Measurements from ENCODE around the gene PRR7.

PRR7 gene

GRCh38 chr5:177450667-177451424 is 4.2 kb downstream of the PRR7 start:
- Histone ChIP-seq H3K4me1 (ENCODE audit: control insufficient read depth, insufficient read depth, low read length) (peaks cover 15% of the 10 kb centered on the region), H3K36me3 (ENCODE audit: control insufficient read depth, insufficient read depth, low read length) (no peaks in the 10 kb centered on the region), H3K4me3 (ENCODE audit: low read depth, low read length) (no peak overlapping the region), H3K9ac (ENCODE audit: low read depth, low read length) (no peak overlapping the region), H3K27me3 (ENCODE audit: control insufficient read depth, insufficient read depth, low read length) (peaks cover 18% of the 10 kb centered on the region), H3K9me3 (ENCODE audit: control insufficient read depth, insufficient read depth, low read length) (no peaks in the 10 kb centered on the region)

- peaks cover 8% of the 10 kb centered on the region for H3K4me1 ChIP-seq (ENCODE audit: control insufficient read depth, insufficient read depth, low read length)
- peaks cover 15% of the 10 kb centered on the region for H3K27me3 ChIP-seq (ENCODE audit: control insufficient read depth, insufficient read depth, low read length)
- no peaks in the 10 kb centered on the region for H3K9me3 ChIP-seq (ENCODE audit: control insufficient read depth, insufficient read depth, low read length)
- no peak overlapping the region for H3K9ac ChIP-seq (ENCODE audit: low read depth, low read length)
- no peak overlapping the region for H3K4me3 ChIP-seq (ENCODE audit: low read depth, low read length)
- H3K36me3 ChIP-seq (ENCODE audit: control insufficient read depth, insufficient read depth, low read length) = peaks cover 10% of the 10 kb centered on the region
Observed at GRCh38 chr5:177452688-177453638, 6.3 kb downstream of the PRR7 start.

- Histone ChIP-seq H3K36me3 (ENCODE audit: control insufficient read depth, insufficient read depth, low read length) (peaks cover 20% of the 10 kb centered on the region), H3K27me3 (ENCODE audit: control insufficient read depth, insufficient read depth, low read length) (peaks cover 13% of the 10 kb centered on the region), H3K4me3 (ENCODE audit: low read depth, low read length) (peak overlapping the region; percentile 62), H3K9me3 (ENCODE audit: control insufficient read depth, insufficient read depth, low read length) (no peaks in the 10 kb centered on the region), H3K9ac (ENCODE audit: low read depth, low read length) (peak overlapping the region; percentile 65), H3K4me1 (ENCODE audit: control insufficient read depth, insufficient read depth, low read length) (peaks cover 7% of the 10 kb centered on the region)
Observed at GRCh38 chr5:177453852-177454396, 7.3 kb downstream of the PRR7 start.

- Histone ChIP-seq H3K27me3 (ENCODE audit: control insufficient read depth, insufficient read depth, low read length) (peaks cover 13% of the 10 kb centered on the region), H3K9me3 (ENCODE audit: control insufficient read depth, insufficient read depth, low read length) (no peaks in the 10 kb centered on the region), H3K36me3 (ENCODE audit: control insufficient read depth, insufficient read depth, low read length) (peaks cover 25% of the 10 kb centered on the region), H3K4me3 (ENCODE audit: low read depth, low read length) (peak overlapping the region; percentile 65), H3K4me1 (ENCODE audit: control insufficient read depth, insufficient read depth, low read length) (peaks cover 7% of the 10 kb centered on the region), H3K9ac (ENCODE audit: low read depth, low read length) (peak overlapping the region; percentile 65)
Observed at GRCh38 chr5:177454397-177455035, 7.9 kb downstream of the PRR7 start.

- peak overlapping the region; percentile 65 for H3K4me3 ChIP-seq (ENCODE audit: low read depth, low read length)
- H3K36me3 ChIP-seq (ENCODE audit: control insufficient read depth, insufficient read depth, low read length) = peaks cover 31% of the 10 kb centered on the region
- peak overlapping the region; percentile 65 for H3K9ac ChIP-seq (ENCODE audit: low read depth, low read length)
- peaks cover 13% of the 10 kb centered on the region for H3K27me3 ChIP-seq (ENCODE audit: control insufficient read depth, insufficient read depth, low read length)
- no peaks in the 10 kb centered on the region for H3K9me3 ChIP-seq (ENCODE audit: control insufficient read depth, insufficient read depth, low read length)
- peaks cover 7% of the 10 kb centered on the region for H3K4me1 ChIP-seq (ENCODE audit: control insufficient read depth, insufficient read depth, low read length)
Observed at GRCh38 chr5:177455036-177455660, 8.5 kb downstream of the PRR7 start.

- Histone ChIP-seq H3K4me1 (ENCODE audit: control insufficient read depth, insufficient read depth, low read length) (peaks cover 7% of the 10 kb centered on the region), H3K4me3 (ENCODE audit: low read depth, low read length) (peak overlapping the region; percentile 65), H3K36me3 (ENCODE audit: control insufficient read depth, insufficient read depth, low read length) (peaks cover 38% of the 10 kb centered on the region), H3K9me3 (ENCODE audit: control insufficient read depth, insufficient read depth, low read length) (no peaks in the 10 kb centered on the region), H3K9ac (ENCODE audit: low read depth, low read length) (peak overlapping the region; percentile 65), H3K27me3 (ENCODE audit: control insufficient read depth, insufficient read depth, low read length) (peaks cover 13% of the 10 kb centered on the region)
Observed at GRCh38 chr5:177455661-177456590, 9.3 kb downstream of the PRR7 start.

- H3K36me3 ChIP-seq (ENCODE audit: control insufficient read depth, insufficient read depth, low read length) = peaks cover 38% of the 10 kb centered on the region
- H3K27me3 ChIP-seq (ENCODE audit: control insufficient read depth, insufficient read depth, low read length) = peaks cover 13% of the 10 kb centered on the region
- no peak overlapping the region for H3K4me3 ChIP-seq (ENCODE audit: low read depth, low read length)
- peaks cover 7% of the 10 kb centered on the region for H3K4me1 ChIP-seq (ENCODE audit: control insufficient read depth, insufficient read depth, low read length)
- H3K9ac ChIP-seq (ENCODE audit: low read depth, low read length) = no peak overlapping the region
- no peaks in the 10 kb centered on the region for H3K9me3 ChIP-seq (ENCODE audit: control insufficient read depth, insufficient read depth, low read length)
Observed at GRCh38 chr5:177456591-177456964, 10.0 kb downstream of the PRR7 start.

- no peak overlapping the region for H3K4me3 ChIP-seq (ENCODE audit: low read depth, low read length)
- H3K36me3 ChIP-seq (ENCODE audit: control insufficient read depth, insufficient read depth, low read length) = peaks cover 39% of the 10 kb centered on the region
- H3K9me3 ChIP-seq (ENCODE audit: control insufficient read depth, insufficient read depth, low read length) = no peaks in the 10 kb centered on the region
- H3K9ac ChIP-seq (ENCODE audit: low read depth, low read length) = no peak overlapping the region
- peaks cover 13% of the 10 kb centered on the region for H3K27me3 ChIP-seq (ENCODE audit: control insufficient read depth, insufficient read depth, low read length)
- H3K4me1 ChIP-seq (ENCODE audit: control insufficient read depth, insufficient read depth, low read length) = peaks cover 7% of the 10 kb centered on the region
Observed at GRCh38 chr5:177456976-177457851, 10.6 kb downstream of the PRR7 start.

- no peak overlapping the region for H3K9ac ChIP-seq (ENCODE audit: low read depth, low read length)
- peaks cover 43% of the 10 kb centered on the region for H3K36me3 ChIP-seq (ENCODE audit: control insufficient read depth, insufficient read depth, low read length)
- H3K27me3 ChIP-seq (ENCODE audit: control insufficient read depth, insufficient read depth, low read length) = peaks cover 7% of the 10 kb centered on the region
- no peaks in the 10 kb centered on the region for H3K9me3 ChIP-seq (ENCODE audit: control insufficient read depth, insufficient read depth, low read length)
- no peak overlapping the region for H3K4me3 ChIP-seq (ENCODE audit: low read depth, low read length)
- peaks cover 3% of the 10 kb centered on the region for H3K4me1 ChIP-seq (ENCODE audit: control insufficient read depth, insufficient read depth, low read length)
Observed at GRCh38 chr5:177457852-177458681, 11.5 kb downstream of the PRR7 start.

All from iPS-15b (cell line).